Measurements from ENCODE around the gene JAK1. TPM values are rescaled to one million over a fixed set of nuclear protein-coding genes. Genes with fewer than 3 reads are reported as not detected.

Gene JAK1
- total and polyA plus RNA-seq, 8 donors = 15.5 to 89.8 (median 50.7) TPM

DNA sequence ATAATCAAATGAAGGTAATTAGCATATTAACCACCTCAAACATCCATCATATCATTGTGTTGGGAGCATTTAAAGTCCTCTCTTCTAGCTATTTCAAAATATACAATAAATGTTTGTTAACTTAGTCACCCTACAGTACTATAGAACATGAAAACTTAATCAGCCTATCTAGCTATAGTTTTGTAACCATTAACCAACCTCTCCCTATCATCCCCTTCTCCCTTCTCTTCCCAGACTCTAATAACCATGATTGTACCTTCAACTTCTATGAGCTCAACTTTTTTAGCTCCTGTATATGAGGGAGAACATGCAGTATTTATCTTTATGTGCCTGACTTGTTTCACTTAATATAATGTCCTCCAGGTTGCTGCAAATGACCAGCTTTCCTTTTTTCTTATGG, 167.5 kb downstream of the JAK1 start:
- no peak overlapping the region for H3K27ac ChIP-seq
- no peaks in the 10 kb centered on the region for H3K27me3 ChIP-seq
- TF ChIP-seq, protein P1, sequence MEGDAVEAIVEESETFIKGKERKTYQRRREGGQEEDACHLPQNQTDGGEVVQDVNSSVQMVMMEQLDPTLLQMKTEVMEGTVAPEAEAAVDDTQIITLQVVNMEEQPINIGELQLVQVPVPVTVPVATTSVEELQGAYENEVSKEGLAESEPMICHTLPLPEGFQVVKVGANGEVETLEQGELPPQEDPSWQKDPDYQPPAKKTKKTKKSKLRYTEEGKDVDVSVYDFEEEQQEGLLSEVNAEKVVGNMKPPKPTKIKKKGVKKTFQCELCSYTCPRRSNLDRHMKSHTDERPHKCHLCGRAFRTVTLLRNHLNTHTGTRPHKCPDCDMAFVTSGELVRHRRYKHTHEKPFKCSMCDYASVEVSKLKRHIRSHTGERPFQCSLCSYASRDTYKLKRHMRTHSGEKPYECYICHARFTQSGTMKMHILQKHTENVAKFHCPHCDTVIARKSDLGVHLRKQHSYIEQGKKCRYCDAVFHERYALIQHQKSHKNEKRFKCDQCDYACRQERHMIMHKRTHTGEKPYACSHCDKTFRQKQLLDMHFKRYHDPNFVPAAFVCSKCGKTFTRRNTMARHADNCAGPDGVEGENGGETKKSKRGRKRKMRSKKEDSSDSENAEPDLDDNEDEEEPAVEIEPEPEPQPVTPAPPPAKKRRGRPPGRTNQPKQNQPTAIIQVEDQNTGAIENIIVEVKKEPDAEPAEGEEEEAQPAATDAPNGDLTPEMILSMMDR (IDR thresholded peaks at IDR 0.05) = no peak
- H3K4me3 ChIP-seq = no peak overlapping the region
- FAIRE-seq = no peak
- H3K4me1 ChIP-seq = no peaks in the 10 kb centered on the region
- no peaks in the 10 kb centered on the region for H3K36me3 ChIP-seq
- no peaks in the 10 kb centered on the region for H3K9me3 ChIP-seq
- intact Hi-C loops (cut with DNase I) = no loop called here
- DNase-seq = no peak
- no peak for ATAC-seq

DNA sequence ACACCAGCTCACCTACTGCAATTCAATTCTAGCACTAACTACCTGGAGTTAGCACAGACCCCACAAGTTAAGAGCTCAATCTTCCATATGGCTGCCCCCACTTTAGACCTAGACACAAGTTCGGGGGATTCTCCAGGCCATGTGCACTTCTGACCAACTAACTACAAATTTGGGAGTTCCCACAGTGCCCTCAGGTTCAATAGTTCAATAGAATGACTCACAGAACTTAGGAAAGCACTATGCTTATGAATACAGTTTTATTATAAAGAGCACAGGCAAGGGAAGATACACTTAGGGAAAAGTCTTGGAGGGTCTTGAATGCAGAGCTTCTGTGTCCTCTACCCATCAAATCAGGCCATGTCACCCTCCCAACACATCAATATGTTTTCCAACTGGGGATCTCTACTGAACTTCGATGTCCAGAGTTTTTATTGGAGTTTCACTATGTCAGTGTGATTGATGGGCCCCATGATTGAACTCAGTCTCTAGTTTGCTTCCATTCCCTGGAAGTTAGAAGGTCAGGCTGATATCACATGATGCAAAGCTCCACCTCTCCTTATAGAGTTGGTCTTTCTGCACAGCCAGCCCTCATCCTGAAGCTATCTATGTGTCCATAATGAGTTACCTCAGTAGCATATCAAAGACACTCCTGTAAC, 175.4 kb downstream of the JAK1 start:
- Histone ChIP-seq H3K27me3 (no peaks in the 10 kb centered on the region), H3K4me3 (no peak overlapping the region), H3K4me1 (no peaks in the 10 kb centered on the region), H3K9me3 (no peaks in the 10 kb centered on the region), H3K27ac (no peak overlapping the region), H3K36me3 (no peaks in the 10 kb centered on the region)
- no peak for ATAC-seq
- WGBS, 2 donors = 92 to 93% methylated on average over 2 of the region's 2 CpGs
- TF ChIP-seq, protein P1 (IDR thresholded peaks at IDR 0.05) = no peak
- no peak for FAIRE-seq
- intact Hi-C loops (cut with DNase I) = no loop called here
- DNase-seq = no peak

Other genes with a start within 250 kb of the JAK1 start
- gene RAVER2, start 221.5 kb downstream of the JAK1 start, total RNA-seq = 1 to 10 TPM; 3.3 to 6.6 (median 4.8) TPM
- 1 to 10 TPM; 5.0 to 8.7 TPM for gene RAVER2, start 221.5 kb downstream of the JAK1 start, polyA plus RNA-seq
- 1 to 10 TPM in 5 of 6 donors, under 1 TPM in 1; 0.94 to 5.8 (median 2.4) TPM for gene AK4, start 181.7 kb upstream of the JAK1 start, total RNA-seq
- gene AK4, start 181.7 kb upstream of the JAK1 start, polyA plus RNA-seq = under 1 TPM; 0.68 to 0.70 TPM

Measured in pancreas (tissue), 10 donors.